HG03575 (cell line): ENCODE results near the gene ABI3.
"Not testable (repeated sequence)": the region's sequence is repeated elsewhere in the genome, so short reads cannot be mapped to it uniquely, and the experiment has no call there.

Experiments used
- ATAC-seq: cut with Tn5 transposase; IDR thresholded peaks from one replicate; pipeline ENCODE4 v1.9.1; 2021; ENCODE audit not compliant: unreplicated experiment, insufficient number of reproducible peaks, low FRiP score; ENCODE audit errors: extremely low read depth

ABI3 gene

DNA sequence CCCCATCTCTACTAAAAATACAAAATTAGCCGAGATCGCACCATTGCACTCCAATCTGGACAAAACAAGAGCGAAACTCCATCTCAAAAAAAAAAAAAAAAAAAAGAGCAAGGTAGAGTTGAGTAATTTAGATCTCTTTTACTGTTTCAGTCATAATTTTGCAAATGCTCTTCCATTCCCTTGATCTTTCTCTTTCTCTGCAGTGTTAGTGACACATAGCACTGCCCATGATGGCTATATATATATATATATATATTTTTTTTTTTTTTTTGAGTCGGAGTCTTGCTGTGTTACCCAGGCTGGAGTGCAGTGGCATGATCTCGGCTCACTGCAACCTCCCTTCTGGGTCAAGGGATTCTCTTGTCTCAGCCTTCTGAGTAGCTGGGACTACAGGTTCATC is 32.3 kb downstream of the ABI3 start:
- ATAC-seq: no peak

GRCh38 chr17:49244839-49245238 is 34.3 kb downstream of the ABI3 start:
- no peak for ATAC-seq

GRCh38 chr17:49247944-49248343 is 37.4 kb downstream of the ABI3 start:
- no peak for ATAC-seq

DNA sequence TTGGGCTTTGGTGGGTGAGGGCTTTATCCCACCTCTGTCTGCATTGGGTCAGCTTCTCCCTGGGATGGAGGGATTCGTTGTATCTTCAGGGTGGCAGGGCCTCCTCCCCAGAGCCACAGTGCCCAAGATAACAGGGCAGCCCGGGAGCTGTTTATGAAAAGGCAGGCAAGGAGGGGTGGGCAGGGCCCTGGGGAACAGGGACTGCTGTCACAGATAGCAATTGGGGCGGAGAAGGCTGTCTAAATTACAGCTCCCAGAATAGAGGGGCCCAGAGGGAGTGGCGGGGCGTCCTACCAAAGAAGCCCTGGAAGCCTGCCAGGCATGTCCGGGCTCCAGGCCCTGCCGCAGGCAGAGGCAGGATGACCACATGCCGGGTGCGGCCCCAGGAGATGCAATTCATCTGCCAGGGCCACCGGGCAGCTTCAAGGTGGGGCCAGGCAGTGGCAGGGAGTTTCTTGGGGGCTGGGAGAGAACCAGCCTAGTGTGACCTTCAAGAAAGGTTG is 38.8 kb downstream of the ABI3 start:
- no peak for ATAC-seq

GRCh38 chr17:49249890-49250522 is 39.5 kb downstream of the ABI3 start:
- ATAC-seq: no peak

DNA sequence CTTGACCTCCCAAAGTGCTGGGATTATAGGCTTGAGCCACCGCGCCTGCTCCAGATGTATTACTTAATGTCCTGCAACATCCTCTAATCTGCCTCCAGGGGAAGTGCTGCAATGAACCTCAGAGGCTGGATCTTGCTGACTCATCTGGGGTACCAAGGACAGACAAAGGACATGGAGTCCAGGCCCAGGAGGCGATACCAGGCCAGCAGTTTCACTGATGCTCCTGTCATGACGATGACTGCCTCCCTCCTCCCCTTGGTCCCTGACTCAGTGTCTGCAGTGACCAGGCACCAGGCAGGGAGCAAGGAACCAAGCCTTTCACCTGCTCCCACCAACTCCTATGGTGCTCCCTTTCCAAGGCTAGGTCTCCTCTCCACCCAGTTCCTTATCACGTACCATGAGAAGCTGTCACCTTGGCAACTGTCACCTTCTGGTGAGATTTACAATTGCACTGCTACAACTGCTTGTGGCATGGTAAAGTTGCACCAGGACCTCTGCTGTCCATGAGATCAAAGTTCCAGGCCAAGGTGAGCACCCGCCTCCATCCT is 41.7 kb downstream of the ABI3 start:
- ATAC-seq: no peak

GRCh38 chr17:49254066-49254465 is 43.6 kb downstream of the ABI3 start:
- ATAC-seq: no peak

GRCh38 chr17:49255125-49255524 is 44.6 kb downstream of the ABI3 start:
- no peak for ATAC-seq

GRCh38 chr17:49258394-49258793 is 47.9 kb downstream of the ABI3 start:
- ATAC-seq: no peak

- no peak for ATAC-seq
Measured at GRCh38 chr17:49259663-49260010, 49.1 kb downstream of the ABI3 start.

GRCh38 chr17:49260011-49260816 is 49.7 kb downstream of the ABI3 start:
- ATAC-seq: no peak

DNA sequence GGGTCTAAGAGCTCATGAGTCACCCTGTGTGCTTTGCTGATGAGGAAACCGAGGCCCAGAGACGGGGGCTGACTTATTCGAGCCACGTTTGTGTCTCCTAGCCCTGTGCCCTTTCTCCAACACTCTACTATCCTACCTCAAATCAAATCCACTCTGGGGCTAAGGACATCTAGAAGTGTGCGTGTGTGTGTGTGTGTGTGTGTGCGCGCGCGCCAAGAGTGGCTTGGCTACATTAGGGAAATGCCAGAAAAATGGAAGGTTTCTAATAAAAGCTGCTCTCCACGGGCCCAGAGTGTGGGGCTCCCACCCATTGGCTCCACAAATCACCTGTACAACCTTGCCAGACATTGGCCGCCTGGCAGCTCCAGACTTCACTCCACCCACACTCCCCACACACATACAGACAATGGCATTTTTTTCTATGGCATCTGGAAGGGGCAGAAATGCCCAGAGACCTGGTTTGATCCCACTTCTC is 50.3 kb downstream of the ABI3 start:
- ATAC-seq: no peak

DNA sequence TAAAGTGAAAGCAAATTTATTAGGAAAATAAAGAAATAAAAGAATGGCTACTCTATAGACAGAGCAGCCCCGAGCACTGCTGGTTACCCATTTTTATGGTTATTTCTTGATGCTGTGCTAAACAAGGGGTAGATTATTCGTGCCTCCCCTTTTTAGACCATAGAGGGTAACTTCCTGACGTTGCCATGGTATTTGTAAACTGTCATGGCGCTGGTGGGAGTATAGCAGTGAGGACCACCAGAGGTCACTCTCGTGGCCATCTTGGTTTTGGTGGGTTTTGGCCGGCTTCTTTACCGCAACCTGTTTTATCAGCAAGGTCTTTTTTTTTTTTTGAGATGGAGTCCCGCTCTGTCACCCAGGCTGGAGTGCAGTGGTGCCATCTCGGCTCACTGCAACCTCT is 51.0 kb downstream of the ABI3 start:
- not testable (repeated sequence) for ATAC-seq

DNA sequence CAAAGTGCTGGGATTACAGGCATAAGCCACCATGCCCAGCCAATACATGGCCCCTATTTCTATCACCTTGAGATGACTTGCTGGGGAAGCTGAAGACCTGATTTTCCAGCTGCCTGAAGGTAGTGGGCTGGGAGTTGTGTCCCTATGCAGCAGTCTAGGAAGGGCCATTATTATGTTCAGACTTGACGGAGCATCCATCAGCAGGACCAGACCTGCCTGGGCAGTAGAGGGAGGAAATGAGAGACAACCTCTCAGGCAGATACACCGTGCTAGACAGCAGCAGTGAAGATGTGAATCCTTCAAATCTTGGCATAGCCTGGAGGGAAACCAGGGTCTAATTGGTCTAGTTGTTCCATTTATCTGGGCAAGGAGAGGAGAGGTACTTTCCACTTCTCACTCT is 55.7 kb downstream of the ABI3 start:
- ATAC-seq: no peak

- no peak for ATAC-seq
Measured at GRCh38 chr17:49267912-49268311, 57.4 kb downstream of the ABI3 start.

- ATAC-seq: no peak
Measured at GRCh38 chr17:49269356-49269755, 58.8 kb downstream of the ABI3 start.
